IMR-90 (cell line): ENCODE data around the gene BMP5.

ENCODE experiments used
- BHLHE40 ChIP-seq: fragments of 150-350 bp; IDR thresholded peaks from 2 replicates; pipeline ENCODE4 v1.6.1; 2016; ENCODE audit warnings: mild to moderate bottlenecking, low read depth, low read length
- CEBPB ChIP-seq: IDR thresholded peaks from 2 replicates; pipeline ENCODE4 v1.6.1; 2012; ENCODE audit warnings: low read depth, low read length, improper control_type of control experiment
- CHD1 ChIP-seq: IDR thresholded peaks from 2 replicates; pipeline ENCODE4 v1.6.1; 2012; ENCODE audit warnings: low read depth, low read length, improper control_type of control experiment
- FOS ChIP-seq: fragments of 150-350 bp; IDR thresholded peaks from 2 replicates; pipeline ENCODE4 v1.6.1; 2016; ENCODE audit warnings: low read depth, low read length
- MAFK ChIP-seq: IDR thresholded peaks from 2 replicates; pipeline ENCODE4 v1.6.1; 2012; ENCODE audit warnings: low read depth, low read length, improper control_type of control experiment
- MXI1 ChIP-seq: IDR thresholded peaks from 2 replicates; pipeline ENCODE4 v1.6.1; 2012; ENCODE audit warnings: low read depth, mild to moderate bottlenecking, low read length, moderate library complexity, borderline replicate concordance
- POLR2A ChIP-seq: IDR thresholded peaks from 2 replicates; pipeline ENCODE4 v1.6.1; 2012; ENCODE audit warnings: mild to moderate bottlenecking, low read depth, low read length
- RAD21 ChIP-seq: IDR thresholded peaks from 2 replicates; pipeline ENCODE4 v1.6.1; 2012; ENCODE audit warnings: low read length, improper control_type of control experiment
- RCOR1 ChIP-seq: IDR thresholded peaks from 2 replicates; pipeline ENCODE4 v1.6.1; 2012; ENCODE audit warnings: mild to moderate bottlenecking, low read length, improper control_type of control experiment; ENCODE audit not compliant: insufficient replicate concordance
- RFX5 ChIP-seq: IDR thresholded peaks from 2 replicates; pipeline ENCODE4 v1.8.0; 2012; ENCODE audit warnings: low read depth, mild to moderate bottlenecking, low read length, moderate library complexity
- SMC3 ChIP-seq: fragments of 150-350 bp; IDR thresholded peaks from 2 replicates; pipeline ENCODE4 v1.6.1; 2016; ENCODE audit warnings: low read depth, mild to moderate bottlenecking, antibody characterized with exemption, low read length, moderate library complexity
- TF ChIP-seq, protein P1 (sequence below): conservative IDR thresholded peaks from 2 replicates; pipeline ENCODE4 v1.5.1; 2012; ENCODE audit warnings: mild to moderate bottlenecking, low read depth, low read length, improper control_type of control experiment

GRCh38 chr6:55756531-55757031 lies 118.8 kb downstream of the BMP5 start:
- TF ChIP-seq, protein P1, sequence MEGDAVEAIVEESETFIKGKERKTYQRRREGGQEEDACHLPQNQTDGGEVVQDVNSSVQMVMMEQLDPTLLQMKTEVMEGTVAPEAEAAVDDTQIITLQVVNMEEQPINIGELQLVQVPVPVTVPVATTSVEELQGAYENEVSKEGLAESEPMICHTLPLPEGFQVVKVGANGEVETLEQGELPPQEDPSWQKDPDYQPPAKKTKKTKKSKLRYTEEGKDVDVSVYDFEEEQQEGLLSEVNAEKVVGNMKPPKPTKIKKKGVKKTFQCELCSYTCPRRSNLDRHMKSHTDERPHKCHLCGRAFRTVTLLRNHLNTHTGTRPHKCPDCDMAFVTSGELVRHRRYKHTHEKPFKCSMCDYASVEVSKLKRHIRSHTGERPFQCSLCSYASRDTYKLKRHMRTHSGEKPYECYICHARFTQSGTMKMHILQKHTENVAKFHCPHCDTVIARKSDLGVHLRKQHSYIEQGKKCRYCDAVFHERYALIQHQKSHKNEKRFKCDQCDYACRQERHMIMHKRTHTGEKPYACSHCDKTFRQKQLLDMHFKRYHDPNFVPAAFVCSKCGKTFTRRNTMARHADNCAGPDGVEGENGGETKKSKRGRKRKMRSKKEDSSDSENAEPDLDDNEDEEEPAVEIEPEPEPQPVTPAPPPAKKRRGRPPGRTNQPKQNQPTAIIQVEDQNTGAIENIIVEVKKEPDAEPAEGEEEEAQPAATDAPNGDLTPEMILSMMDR = no peak
- no peak for TF ChIP-seq SMC3
- no peak for TF ChIP-seq FOS
- TF ChIP-seq RAD21 = no peak
- no peak for TF ChIP-seq MAFK
- TF ChIP-seq RFX5 = no peak
- TF ChIP-seq POLR2A = no peak
- TF ChIP-seq CEBPB = no peak
- TF ChIP-seq CHD1 = no peak
- no peak for TF ChIP-seq MXI1
- TF ChIP-seq BHLHE40 = no peak
- TF ChIP-seq RCOR1 = no peak
